WTC11 (cell line): ENCODE results near the gene RHBDD1.

Source experiments
- IRF2 ChIP-seq: sonication (generic); formaldehyde crosslinking; IDR thresholded peaks from 2 replicates; pipeline ENCODE4 v1.8.0; 2022; ENCODE audit warnings: low read depth, missing genetic modification reagents, borderline replicate concordance
- TF ChIP-seq, protein P1 (sequence below): fragments of 200-600 bp; IDR thresholded peaks from 2 replicates; pipeline ENCODE4 v1.8.0; 2022; ENCODE audit warnings: antibody characterized with exemption

DNA sequence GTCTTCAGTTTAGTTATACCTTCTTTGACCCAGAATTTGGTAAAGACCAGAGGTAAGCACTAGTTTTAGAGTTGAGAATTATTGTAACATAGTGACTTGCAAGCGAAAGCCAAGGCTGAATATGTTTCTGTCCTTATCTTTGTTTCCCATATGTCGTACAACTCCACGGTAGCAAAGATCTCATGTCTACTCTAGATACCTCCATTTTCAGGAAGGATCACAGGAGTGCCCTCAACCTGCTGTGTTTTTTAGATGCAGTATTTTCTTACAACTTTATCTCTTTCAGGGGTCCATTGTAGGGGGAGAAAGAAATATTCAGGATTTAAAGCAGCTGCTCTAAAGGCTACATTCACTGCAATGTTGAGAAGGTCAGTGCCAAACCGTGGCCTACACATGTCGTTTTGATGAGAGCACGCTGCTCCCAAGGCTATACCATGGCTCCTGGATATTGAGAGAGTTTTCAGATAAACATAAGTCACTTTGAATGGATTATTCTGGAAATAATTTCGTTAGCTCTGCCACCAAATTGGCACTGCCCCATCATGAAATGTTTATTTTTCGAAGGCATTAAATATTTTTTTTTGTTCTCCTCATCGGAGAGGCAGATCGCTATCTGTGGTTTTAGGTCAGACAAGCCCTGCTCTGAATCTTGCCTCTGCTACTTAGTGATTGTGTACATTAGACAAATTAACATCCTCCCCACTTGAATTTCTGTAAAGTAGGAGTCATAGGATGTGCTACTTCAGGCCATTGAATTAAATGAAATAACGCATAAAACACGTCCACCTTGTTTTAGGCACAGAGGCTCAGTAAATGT is 2.1 kb downstream of the RHBDD1 start:
- TF ChIP-seq, protein P1, sequence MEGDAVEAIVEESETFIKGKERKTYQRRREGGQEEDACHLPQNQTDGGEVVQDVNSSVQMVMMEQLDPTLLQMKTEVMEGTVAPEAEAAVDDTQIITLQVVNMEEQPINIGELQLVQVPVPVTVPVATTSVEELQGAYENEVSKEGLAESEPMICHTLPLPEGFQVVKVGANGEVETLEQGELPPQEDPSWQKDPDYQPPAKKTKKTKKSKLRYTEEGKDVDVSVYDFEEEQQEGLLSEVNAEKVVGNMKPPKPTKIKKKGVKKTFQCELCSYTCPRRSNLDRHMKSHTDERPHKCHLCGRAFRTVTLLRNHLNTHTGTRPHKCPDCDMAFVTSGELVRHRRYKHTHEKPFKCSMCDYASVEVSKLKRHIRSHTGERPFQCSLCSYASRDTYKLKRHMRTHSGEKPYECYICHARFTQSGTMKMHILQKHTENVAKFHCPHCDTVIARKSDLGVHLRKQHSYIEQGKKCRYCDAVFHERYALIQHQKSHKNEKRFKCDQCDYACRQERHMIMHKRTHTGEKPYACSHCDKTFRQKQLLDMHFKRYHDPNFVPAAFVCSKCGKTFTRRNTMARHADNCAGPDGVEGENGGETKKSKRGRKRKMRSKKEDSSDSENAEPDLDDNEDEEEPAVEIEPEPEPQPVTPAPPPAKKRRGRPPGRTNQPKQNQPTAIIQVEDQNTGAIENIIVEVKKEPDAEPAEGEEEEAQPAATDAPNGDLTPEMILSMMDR, result no peak
- no peak for TF ChIP-seq IRF2 (CRISPR knock-in tag)
